ENCODE results near the gene PPP3R2.
"Not testable (repeated sequence)": the region's sequence is repeated elsewhere in the genome, so short reads cannot be mapped to it uniquely, and the experiment has no call there.

PPP3R2 gene

GRCh38 chr9:101569741-101570501 lies 24.8 kb downstream of the PPP3R2 start:
- ChIA-PET POLR2A (no interaction called here), CTCF (no interaction called here)
- no peak for DNase-seq (ENCODE audit: extremely low spot score)
- TF ChIP-seq CTCF (IDR thresholded peaks at IDR 0.05; ENCODE audit: control extremely low read depth, extremely low read depth, low read depth, missing control alignments): no peak

- no peak for TF ChIP-seq CTCF (IDR thresholded peaks at IDR 0.05; ENCODE audit: control extremely low read depth, extremely low read depth, low read depth, missing control alignments)
- DNase-seq (ENCODE audit: extremely low spot score): no peak
- POLR2A ChIA-PET: no interaction called here
- CTCF ChIA-PET: interaction anchor here (1.0 to 1.9 kb wide), 6 partner anchors 14 to 109 kb away, joined by 3 to 6 read pairs (median 4); no protein-coding TSS in a partner anchor
Measured at GRCh38 chr9:101567725-101568350, 26.9 kb downstream of the PPP3R2 start.

GRCh38 chr9:101566904-101567724 lies 27.7 kb downstream of the PPP3R2 start:
- peak; percentile 50 for TF ChIP-seq CTCF (IDR thresholded peaks at IDR 0.05; ENCODE audit: control extremely low read depth, extremely low read depth, low read depth, missing control alignments)
- CTCF ChIA-PET: interaction anchor here (1.0 to 1.9 kb wide), 6 partner anchors 14 to 108 kb away, joined by 3 to 6 read pairs (median 4); no protein-coding TSS in a partner anchor
- POLR2A ChIA-PET: no interaction called here
- peak; percentile 12 for DNase-seq (ENCODE audit: extremely low spot score)

- ChIA-PET POLR2A (no interaction called here), CTCF (interaction anchor here (1.3 kb wide), 2 partner anchors 13 to 26 kb away, joined by 3 read pairs; no protein-coding TSS in a partner anchor)
- no peak for DNase-seq (ENCODE audit: extremely low spot score)
- no peak for TF ChIP-seq CTCF (IDR thresholded peaks at IDR 0.05; ENCODE audit: control extremely low read depth, extremely low read depth, low read depth, missing control alignments)
Measured at GRCh38 chr9:101564252-101564651, 30.5 kb downstream of the PPP3R2 start.

- POLR2A ChIA-PET: no interaction called here
- no peak for TF ChIP-seq CTCF (IDR thresholded peaks at IDR 0.05; ENCODE audit: control extremely low read depth, extremely low read depth, low read depth, missing control alignments)
- CTCF ChIA-PET: interaction anchor here (1.1 to 1.5 kb wide), 3 partner anchors 8 to 104 kb away, joined by 3 to 5 read pairs (median 3); no protein-coding TSS in a partner anchor
- DNase-seq (ENCODE audit: extremely low spot score): no peak
Measured at GRCh38 chr9:101562966-101563365, 31.8 kb downstream of the PPP3R2 start.

GRCh38 chr9:101561740-101562139 lies 33.0 kb downstream of the PPP3R2 start:
- no peak for DNase-seq (ENCODE audit: extremely low spot score)
- TF ChIP-seq CTCF (IDR thresholded peaks at IDR 0.05; ENCODE audit: control extremely low read depth, extremely low read depth, low read depth, missing control alignments): no peak
- CTCF ChIA-PET: interaction anchor here (1.2 kb wide), 1 partner anchor 28 kb away, joined by 3 read pairs; the partner anchor contains the start of gene RNF20
- POLR2A ChIA-PET: no interaction called here

- CTCF ChIA-PET; POLR2A ChIA-PET; DNase-seq (ENCODE audit: extremely low spot score): not testable (repeated sequence)
Measured at GRCh38 chr9:101549472-101550098, 45.2 kb downstream of the PPP3R2 start.

All from GM10248 (cell line).